HepG2 (cell line): Measurements from ENCODE around the gene GRIK5.

Source experiments
- CBFB ChIP-seq: sonication (generic); formaldehyde crosslinking; IDR thresholded peaks from 2 replicates; pipeline ENCODE4 v1.4.0; 2020; ENCODE audit warnings: missing genetic modification reagents
- SRF ChIP-seq: IDR thresholded peaks from 2 replicates; pipeline ENCODE4 v1.6.1; 2011; ENCODE audit warnings: mild to moderate bottlenecking, low read depth, low read length, moderate library complexity
- ZFX ChIP-seq: sonication (generic); formaldehyde crosslinking; IDR thresholded peaks from 2 replicates; pipeline ENCODE4 v1.4.0; 2020; ENCODE audit warnings: mild to moderate bottlenecking, low read depth, missing genetic modification reagents, moderate library complexity
- ZNF232 ChIP-seq: sonication (generic); formaldehyde crosslinking; IDR thresholded peaks from 2 replicates; pipeline ENCODE4 v1.4.0; 2020; ENCODE audit warnings: missing genetic modification reagents, borderline replicate concordance

GRCh38 chr19:41998246-41999020 is 71.6 kb downstream of the GRIK5 start:
- no peak for TF ChIP-seq ZNF232 (CRISPR knock-in tag)
- TF ChIP-seq SRF = no peak
- TF ChIP-seq CBFB (CRISPR knock-in tag) = no peak
- 0 out of 2 replicates have a peak, but pooled peaks have one; percentile 11 for TF ChIP-seq ZFX (CRISPR knock-in tag)
